Endothelial cell of umbilical vein (primary cell): ENCODE measurements around the gene PLCB4. TPM values are rescaled to one million over a fixed set of nuclear protein-coding genes. Genes with fewer than 3 reads are reported as not detected.

ENCODE experiments used
- BruUV-seq: library from RNA; stranded (reverse); fragments of 400-500 nt; replicated peaks from 2 replicates; lab custom pipeline; 2021; lab: Mats Ljungman, UMichigan
- CTCF ChIA-PET: fragments of 300-600, 350-600 bp; sonication (Branson Sonifier 250); formaldehyde crosslinking; loops from one replicate; lab custom pipeline; 2021; ENCODE audit warnings: antibody characterized with exemption, inconsistent platforms; lab: Charles Lee
- POLR2A ChIA-PET: fragments of 300-600, 350-600 bp; sonication (Branson Sonifier 250); formaldehyde crosslinking; loops from one replicate; lab custom pipeline; 2021; ENCODE audit warnings: antibody characterized with exemption, inconsistent platforms; lab: Charles Lee
- DNase-seq: peaks from one replicate; pipeline ENCODE4 v3.0.0-alpha.2; 2011; ENCODE audit warnings: low read depth, low spot score
- FAIRE-seq: peaks from 2 replicates; lab custom pipeline; 2011; peaks lifted over from hg19 to GRCh38; lab: Jason Lieb, UNC
- H2AFZ ChIP-seq: 2 replicates; pipeline ENCODE4 v1.6.0; 2012; ENCODE audit warnings: low read depth, low read length, control low read depth, inconsistent platforms
- H3K27ac ChIP-seq: 2 replicates; pipeline ENCODE4 v1.5.1; 2011; ENCODE audit warnings: low read depth, mild to moderate bottlenecking, control low read depth, low read length, moderate library complexity; ENCODE audit not compliant: insufficient read depth
- H3K27me3 ChIP-seq, 2 experiments: 2 replicates each; pipeline versions ENCODE4 v1.6.0 to v1.6.1; 2011; ENCODE audit warnings: low read length in 2 of 2, mixed read lengths in 1 of 2; ENCODE audit not compliant: control insufficient read depth in 2 of 2, insufficient read depth in 2 of 2
- H3K36me3 ChIP-seq, 2 experiments: 2 replicates in 1 of 2; 3 replicates in 1 of 2; pipeline ENCODE4 v1.5.1; 2011; ENCODE audit warnings: low read length in 2 of 2, mild to moderate bottlenecking in 1 of 2, moderate library complexity in 1 of 2; ENCODE audit not compliant: control insufficient read depth in 2 of 2, insufficient read depth in 2 of 2; ENCODE audit errors: extremely low read depth in 1 of 2
- H3K4me1 ChIP-seq: 3 replicates; pipeline ENCODE4 v1.5.1; 2011; ENCODE audit warnings: mild to moderate bottlenecking, low read length; ENCODE audit not compliant: control insufficient read depth, insufficient read depth; ENCODE audit errors: extremely low read depth
- H3K4me2 ChIP-seq: 2 replicates; pipeline ENCODE4 v1.6.1; 2011; ENCODE audit warnings: low read length, control low read depth, mixed read lengths; ENCODE audit not compliant: insufficient read depth
- H3K4me3 ChIP-seq, 3 experiments: fragments of 200-600 bp in 1 of 3; sonication (generic), shearing (Covaris generic) in 1 of 3; replicated peaks in 1 of 3; 2 replicates each; pipeline ENCODE4 v1.5.1; 2011 to 2016; ENCODE audit warnings: control low read depth in 3 of 3, low read length in 3 of 3, mild to moderate bottlenecking in 2 of 3, inconsistent platforms in 1 of 3, low read depth in 1 of 3, moderate library complexity in 1 of 3; ENCODE audit not compliant: insufficient read depth in 1 of 3
- H3K79me2 ChIP-seq: 2 replicates; pipeline ENCODE4 v1.6.0; 2012; ENCODE audit warnings: low read length, inconsistent platforms; ENCODE audit not compliant: control insufficient read depth, insufficient read depth
- H3K9ac ChIP-seq: replicated peaks from 2 replicates; pipeline ENCODE3; 2011; ENCODE audit warnings: low read length, control low read depth; ENCODE audit not compliant: insufficient read depth; ENCODE audit errors: extremely low read depth
- H3K9me1 ChIP-seq: replicated peaks from 3 replicates; pipeline ENCODE4 v1.6.0; 2011; ENCODE audit warnings: mild to moderate bottlenecking, low read length; ENCODE audit not compliant: control insufficient read depth, insufficient read depth; ENCODE audit errors: extremely low read depth
- H3K9me3 ChIP-seq: replicated peaks from 2 replicates; pipeline ENCODE4 v1.5.1; 2012; ENCODE audit warnings: low read length, inconsistent platforms; ENCODE audit not compliant: control insufficient read depth, insufficient read depth
- H4K20me1 ChIP-seq: replicated peaks from 2 replicates; pipeline ENCODE3; 2011; ENCODE audit warnings: mild to moderate bottlenecking, low read length; ENCODE audit not compliant: control insufficient read depth, insufficient read depth; ENCODE audit errors: extremely low read depth
- CTCF ChIP-seq, 2 donors: IDR thresholded peaks; 1 replicate in 1 of 2; 2 replicates in 1 of 2; pipeline ENCODE4 v1.5.1; 2011; ENCODE audit warnings: low read length in 2 of 2, mild to moderate bottlenecking in 2 of 2, moderate library complexity in 2 of 2, control low read depth in 1 of 2, inconsistent platforms in 1 of 2, low read depth in 1 of 2; ENCODE audit not compliant: insufficient read depth in 1 of 2; ENCODE audit errors: extremely low read depth in 1 of 2
- EZH2 ChIP-seq: IDR thresholded peaks from 2 replicates; pipeline ENCODE4 v1.6.1; 2012; ENCODE audit warnings: borderline replicate concordance, low read depth, mild to moderate bottlenecking, moderate library complexity, low read length, inconsistent platforms; ENCODE audit not compliant: severe bottlenecking
- FOS ChIP-seq: IDR thresholded peaks from 2 replicates; pipeline ENCODE4 v1.6.1; 2011; ENCODE audit warnings: mild to moderate bottlenecking, low read length, moderate library complexity, borderline replicate concordance; ENCODE audit not compliant: insufficient read depth
- GATA2 ChIP-seq: IDR thresholded peaks from 2 replicates; pipeline ENCODE4 v1.7.0; 2011; ENCODE audit warnings: low read depth, mild to moderate bottlenecking, moderate library complexity, mixed read lengths, low read length; ENCODE audit not compliant: insufficient read length, insufficient read depth
- JUN ChIP-seq: IDR thresholded peaks from 2 replicates; pipeline ENCODE4 v1.6.1; 2011; ENCODE audit warnings: borderline replicate concordance, low read depth; ENCODE audit not compliant: insufficient read length, insufficient read depth
- MYC ChIP-seq: IDR thresholded peaks from one replicate; pipeline ENCODE4 v1.6.1; 2011; ENCODE audit warnings: mild to moderate bottlenecking, low read depth, low read length
- POLR2AphosphoS5 ChIP-seq: IDR thresholded peaks from 2 replicates; pipeline ENCODE4 v1.6.1; 2012; ENCODE audit warnings: low read depth, mild to moderate bottlenecking, control low read depth, low read length, moderate library complexity; ENCODE audit not compliant: insufficient read depth
- dilution Hi-C: fragments of 300-500 bp; cut with MboI; formaldehyde crosslinking; loops from one replicate; pipeline ENCODE4 v1.15.0; 2019; ENCODE audit warnings: low sequenced_read_pairs; ENCODE audit not compliant: extremely low pct_ligation_motif_present
- intact Hi-C: fragments of 100-400 bp; cut with micrococcal nuclease; formaldehyde crosslinking; loops from one replicate; pipeline ENCODE4 v1.10.0; 2022
- polyA plus RNA-seq, 4 experiments: library from polyadenylated mRNA; depleted of rRNA in 3 of 4; stranded (reverse) in 3 of 4; unstranded in 1 of 4; fragments of >200 nt; gene quantifications; 2 replicates each; pipeline versions ENCODE4 v1.2.1 to v1.2.3, GENCODE V29; 2011 to 2012; ENCODE audit warnings: missing spikeins in 1 of 4
- total RNA-seq: library from RNA; stranded (reverse); gene quantifications from 2 replicates; pipeline ENCODE4 v1.2.3, GENCODE V29; 2021
- TF ChIP-seq, protein P1 (sequence below): IDR thresholded peaks from 2 replicates; pipeline ENCODE4 v1.6.1; 2011; ENCODE audit not compliant: insufficient read depth, insufficient read length

Gene PLCB4
- total and polyA plus RNA-seq, 2 donors (not counting 3 experiments of a cell fraction or from before 2014, with no cell fraction given) = 0.37 to 1.7 TPM

DNA sequence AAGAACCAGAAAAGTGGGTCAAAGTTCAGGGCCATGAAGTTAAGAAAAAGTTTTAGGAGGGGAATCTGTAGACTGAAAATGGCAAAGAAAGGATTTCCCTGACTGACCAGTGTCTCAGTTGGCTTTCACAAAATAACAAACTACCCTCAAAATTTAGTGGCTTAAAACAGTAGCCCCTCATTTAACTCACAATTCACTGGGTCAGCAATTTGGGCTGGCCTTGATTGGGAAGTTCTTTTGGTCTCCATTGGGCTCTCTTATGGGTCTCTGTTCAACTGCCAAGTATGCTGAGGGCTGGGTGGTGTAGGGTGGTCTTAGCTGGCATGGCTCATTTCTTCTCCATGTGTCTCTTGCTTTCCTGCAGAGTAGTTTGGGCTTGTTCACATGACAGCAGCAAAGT lies 161.5 kb downstream of the PLCB4 start:
- intact Hi-C loops = no loop called here

More for the DNA sequence above, 161.5 kb downstream of the PLCB4 start:
- Histone ChIP-seq H3K27me3 (no peaks in the 10 kb centered on the region), H3K9me1 (no peaks in the 10 kb centered on the region), H3K9me3 (no peaks in the 10 kb centered on the region), H3K4me3 (no peak overlapping the region), H2AFZ (no peak overlapping the region), H3K9ac (no peak overlapping the region), H3K27ac (no peak overlapping the region), H4K20me1 (no peaks in the 10 kb centered on the region), H3K36me3 (no peaks in the 10 kb centered on the region), H3K79me2 (no peaks in the 10 kb centered on the region), H3K4me1 (no peaks in the 10 kb centered on the region), H3K4me2 (no peak overlapping the region)
- BruUV-seq = no TSS peak
- dilution Hi-C loops = no loop called here
- ChIA-PET CTCF (no interaction called here), POLR2A (no interaction called here)
- TF ChIP-seq MYC (no peak), CTCF (IDR thresholded peaks at IDR 0.05; ENCODE audit: extremely low read depth in 1 of 2, insufficient read depth in 1 of 2, low read depth in 1 of 2, low read length in 2 of 2) (no peak), JUN (no peak), EZH2 (no peak), GATA2 (no peak), POLR2AphosphoS5 (no peak), FOS (no peak)
- TF ChIP-seq, protein P1, sequence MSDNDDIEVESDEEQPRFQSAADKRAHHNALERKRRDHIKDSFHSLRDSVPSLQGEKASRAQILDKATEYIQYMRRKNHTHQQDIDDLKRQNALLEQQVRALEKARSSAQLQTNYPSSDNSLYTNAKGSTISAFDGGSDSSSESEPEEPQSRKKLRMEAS = no peak
- no peak for FAIRE-seq
- DNase-seq = no peak
